CD4-positive, alpha-beta memory T cell (primary cell): Measurements from ENCODE around the gene ARMC3. TPM values are rescaled to one million over a fixed set of nuclear protein-coding genes. Genes with fewer than 3 reads are reported as not detected.
"Not testable (repeated sequence)": the region's sequence is repeated elsewhere in the genome, so short reads cannot be mapped to it uniquely, and the experiment has no call there.

Experiments
- CTCF ChIA-PET: fragments of 350-600 bp; sonication (Branson Sonifier 250); formaldehyde crosslinking; loops from one replicate; lab custom pipeline; 2021; ENCODE audit warnings: inconsistent platforms; ENCODE audit not compliant: partially characterized antibody; lab: Charles Lee
- POLR2A ChIA-PET: fragments of 350-600 bp; sonication (Branson Sonifier 250); formaldehyde crosslinking; loops from one replicate; lab custom pipeline; 2021; ENCODE audit not compliant: partially characterized antibody; lab: Charles Lee
- DNase-seq, 5 donors: peaks; one replicate each; pipeline versions ENCODE4 v3.0.0 to v3.0.0-alpha.2; 2020 to 2022; ENCODE audit warnings: mixed read lengths in 1 of 5
- H3K27ac ChIP-seq: one replicate; pipeline ENCODE4 v1.7.0; 2013; ENCODE audit warnings: low read depth, low read length
- H3K27me3 ChIP-seq: 2 replicates; pipeline ENCODE4 v1.7.0; 2013; ENCODE audit warnings: mild to moderate bottlenecking, low read length, moderate library complexity; ENCODE audit not compliant: insufficient read depth
- H3K36me3 ChIP-seq: 2 replicates; pipeline ENCODE4 v1.7.0; 2013; ENCODE audit warnings: mild to moderate bottlenecking, low read length, moderate library complexity; ENCODE audit not compliant: insufficient read depth
- H3K4me1 ChIP-seq: 2 replicates; pipeline ENCODE4 v1.7.0; 2013; ENCODE audit warnings: mild to moderate bottlenecking, low read length, moderate library complexity; ENCODE audit not compliant: insufficient read depth
- H3K4me3 ChIP-seq, 2 donors: one replicate each; pipeline ENCODE4 v1.7.0; 2013; ENCODE audit warnings: low read length in 2 of 2, mild to moderate bottlenecking in 1 of 2
- H3K9me3 ChIP-seq, 2 donors: one replicate each; pipeline ENCODE4 v1.7.0; 2013; ENCODE audit warnings: low read length in 2 of 2, control low read depth in 1 of 2; ENCODE audit not compliant: control insufficient read depth in 1 of 2
- H3K27ac Mint-ChIP-seq, 7 donors: one replicate each; pipeline ENCODE4 v1.8.0; 2020 to 2021; ENCODE audit warnings: mixed read lengths in 7 of 7, mild to moderate bottlenecking in 6 of 7, inconsistent platforms in 3 of 7, moderate library complexity in 3 of 7
- H3K27me3 Mint-ChIP-seq, 2 donors: one replicate each; pipeline ENCODE4 v1.8.0; 2020 to 2021; ENCODE audit warnings: mixed read lengths in 2 of 2
- H3K36me3 Mint-ChIP-seq, 2 donors: one replicate each; pipeline ENCODE4 v1.8.0; 2020 to 2021; ENCODE audit warnings: mixed read lengths in 2 of 2, inconsistent platforms in 1 of 2, mild to moderate bottlenecking in 1 of 2
- H3K4me1 Mint-ChIP-seq, 4 donors: one replicate each; pipeline ENCODE4 v1.8.0; 2020 to 2021; ENCODE audit warnings: mixed read lengths in 4 of 4, mild to moderate bottlenecking in 1 of 4
- H3K4me3 Mint-ChIP-seq, 8 donors: one replicate each; pipeline ENCODE4 v1.8.0; 2020 to 2021; ENCODE audit warnings: mixed read lengths in 8 of 8, mild to moderate bottlenecking in 7 of 8, moderate library complexity in 6 of 8, inconsistent platforms in 3 of 8
- H3K9me3 Mint-ChIP-seq, 8 donors: one replicate each; pipeline ENCODE4 v1.8.0; 2020 to 2021; ENCODE audit warnings: mixed read lengths in 8 of 8, mild to moderate bottlenecking in 5 of 8, inconsistent platforms in 3 of 8, moderate library complexity in 1 of 8
- intact Hi-C: fragments of 100-400 bp; cut with micrococcal nuclease; formaldehyde crosslinking; loops from one replicate; pipeline ENCODE4 v1.15.1; 2023
- polyA plus RNA-seq, 2 donors: library from polyadenylated mRNA; unstranded; fragments of 300-500 nt; fragmentation: Illumina TruSeq; gene quantifications; one replicate each; pipeline ENCODE4 v1.2.3, GENCODE V29; 2021
- total RNA-seq, 2 experiments: library from RNA; stranded (reverse); gene quantifications; one replicate each; pipeline ENCODE4 v1.2.3, GENCODE V29; 2021

ARMC3 gene
- total and polyA plus RNA-seq, 4 experiments from 2014 or later = not detected

DNA sequence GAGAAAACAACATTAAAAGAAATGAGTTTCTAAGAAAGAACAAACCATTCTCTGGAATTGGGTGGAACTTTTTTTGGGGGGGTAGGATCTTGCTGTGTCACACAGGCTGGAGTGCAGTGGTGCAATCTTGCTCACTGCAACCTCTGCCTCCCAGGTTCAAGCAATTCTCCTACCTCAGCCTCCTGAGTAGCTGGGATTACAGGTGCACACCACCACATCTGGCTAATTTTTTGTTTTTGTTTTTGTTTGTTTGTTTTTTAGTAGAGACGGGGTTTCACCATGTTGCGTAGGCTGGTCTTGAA, 136.9 kb downstream of the ARMC3 start:
- H3K27ac ChIP-seq, H3K27ac Mint-ChIP-seq, POLR2A ChIA-PET, H3K27me3 ChIP-seq, H3K4me1 ChIP-seq, CTCF ChIA-PET, DNase-seq, H3K36me3 Mint-ChIP-seq, H3K4me1 Mint-ChIP-seq, H3K36me3 ChIP-seq, H3K4me3 Mint-ChIP-seq, H3K9me3 Mint-ChIP-seq, H3K4me3 ChIP-seq, H3K9me3 ChIP-seq: not testable (repeated sequence)
- H3K27me3 Mint-ChIP-seq = peaks cover 12 to 19% of the 10 kb centered on the region in 2 donors
- intact Hi-C loops = loop anchor here (5.0 to 10.0 kb wide), 3 partner anchors 490 to 1052 kb away; no protein-coding TSS in a partner anchor

DNA sequence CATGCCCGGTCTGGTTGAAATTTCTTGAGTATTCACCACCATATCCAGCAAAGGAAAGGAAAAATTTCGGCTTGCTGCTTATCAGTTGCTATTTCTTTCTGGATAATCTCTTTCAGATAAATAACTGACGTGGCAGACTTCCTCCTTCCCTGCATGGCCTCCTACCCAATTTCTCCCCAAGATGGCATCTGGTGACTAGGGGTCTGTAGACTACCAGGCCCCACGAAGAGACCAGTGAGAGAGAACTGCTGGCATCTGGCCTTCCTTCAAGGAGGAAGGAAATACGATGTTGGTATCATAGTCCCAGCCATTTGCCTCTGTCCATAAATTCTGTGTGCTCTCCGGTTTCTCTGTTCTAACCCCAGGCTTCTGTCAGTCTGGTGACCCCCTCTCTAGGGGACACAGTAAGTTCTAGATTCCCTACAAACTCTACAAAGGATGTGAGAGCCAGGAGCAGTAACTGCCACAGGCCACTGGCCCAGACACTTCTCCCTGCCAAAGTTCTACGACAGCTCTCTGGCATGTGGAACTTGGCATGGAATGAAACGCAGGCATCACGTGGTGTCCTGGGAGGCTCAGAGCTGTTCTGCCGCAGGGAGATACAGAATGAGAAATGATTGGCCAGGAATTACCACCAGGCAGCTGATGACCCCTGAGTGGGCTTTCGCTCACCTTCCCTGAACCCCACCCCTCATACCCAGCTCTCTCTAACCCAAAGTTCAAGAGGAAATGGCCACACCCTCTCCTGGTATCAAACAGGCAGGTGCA, 137.5 kb downstream of the ARMC3 start:
- Histone ChIP-seq H3K27me3 (no peaks in the 10 kb centered on the region), H3K27ac (no peak overlapping the region), H3K4me1 (no peaks in the 10 kb centered on the region), H3K36me3 (no peaks in the 10 kb centered on the region), H3K4me3 (no peak overlapping the region), H3K9me3 (no peaks in the 10 kb centered on the region)
- ChIA-PET POLR2A (no interaction called here), CTCF (interaction anchor here (0.9 to 1.8 kb wide), 4 partner anchors 9 to 1071 kb away, joined by 3 to 7 read pairs (median 4); no protein-coding TSS in a partner anchor)
- H3K9me3 Mint-ChIP-seq = peaks cover 0 to 5% (median 0%) of the 10 kb centered on the region in 8 donors
- peaks cover 0 to 7% (median 2%) of the 10 kb centered on the region in 4 donors for H3K4me1 Mint-ChIP-seq
- H3K27ac Mint-ChIP-seq = no peak overlapping the region
- H3K36me3 Mint-ChIP-seq = no peaks in the 10 kb centered on the region
- DNase-seq = no peak
- H3K27me3 Mint-ChIP-seq = peaks cover 7 to 19% of the 10 kb centered on the region in 2 donors
- no peak overlapping the region for H3K4me3 Mint-ChIP-seq
- intact Hi-C loops = loop anchor here (5.0 to 10.0 kb wide), 3 partner anchors 491 to 1053 kb away; no protein-coding TSS in a partner anchor

- Mint-ChIP-seq H3K27me3 (peaks cover 4 to 15% of the 10 kb centered on the region in 2 donors), H3K9me3 (no peaks in the 10 kb centered on the region), H3K36me3 (no peaks in the 10 kb centered on the region), H3K4me1 (peaks cover 0 to 7% (median 1%) of the 10 kb centered on the region in 4 donors), H3K27ac (no peak overlapping the region), H3K4me3 (no peak overlapping the region)
- H3K36me3 ChIP-seq = no peaks in the 10 kb centered on the region
- ChIA-PET CTCF (no interaction called here), POLR2A (no interaction called here)
- H3K27me3 ChIP-seq = no peaks in the 10 kb centered on the region
- intact Hi-C loops = loop anchor here (5.0 to 10.0 kb wide), 3 partner anchors 493 to 1055 kb away; no protein-coding TSS in a partner anchor
- DNase-seq = no peak
- H3K4me3 ChIP-seq = no peak overlapping the region
- no peak overlapping the region for H3K27ac ChIP-seq
- no peaks in the 10 kb centered on the region for H3K9me3 ChIP-seq
- H3K4me1 ChIP-seq = no peaks in the 10 kb centered on the region
Observed at GRCh38 chr10:23067337-23067736, 139.5 kb downstream of the ARMC3 start.

DNA sequence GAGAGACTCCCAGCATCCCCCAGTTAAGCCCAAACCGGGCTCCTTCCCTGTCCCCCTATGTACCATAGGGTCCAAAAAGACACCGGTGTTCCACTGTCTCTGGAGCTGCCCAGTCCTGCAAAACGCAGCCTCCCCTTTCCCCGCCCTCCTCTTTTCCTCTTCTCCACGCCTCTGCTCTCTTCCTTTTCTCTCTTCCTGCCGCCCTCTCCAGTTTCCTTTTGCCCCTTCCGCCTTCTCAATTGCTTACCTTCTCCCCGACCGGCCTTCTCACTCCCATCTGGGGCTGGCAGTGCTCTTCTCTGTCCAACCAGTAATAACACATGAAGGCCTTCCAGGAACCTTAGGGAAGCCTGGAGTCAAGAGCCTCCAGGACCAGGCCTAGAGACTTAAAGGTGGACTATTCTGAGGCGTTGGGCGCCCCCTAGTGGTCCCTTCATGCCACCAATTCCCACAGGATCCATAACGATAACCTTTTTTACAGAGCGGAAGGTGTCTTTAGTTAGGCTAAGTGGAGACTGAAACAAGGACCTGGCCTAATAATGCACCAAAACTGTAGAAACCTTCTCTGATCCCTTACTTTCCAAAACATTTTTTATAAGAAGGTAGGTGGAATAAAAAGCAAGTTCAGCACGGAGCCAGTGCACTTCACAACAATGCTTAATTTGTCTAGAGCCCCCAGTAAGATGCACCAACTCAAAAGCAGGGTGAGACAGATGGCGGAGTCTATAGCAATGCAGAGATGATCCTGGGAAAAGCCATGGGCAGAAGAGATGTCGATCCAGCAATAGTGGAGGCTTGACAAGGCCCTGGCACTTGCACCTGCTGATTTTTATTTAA, 140.3 kb downstream of the ARMC3 start:
- Mint-ChIP-seq H3K27me3 (peaks cover 4 to 15% of the 10 kb centered on the region in 2 donors), H3K4me1 (peaks cover 0 to 7% (median 1%) of the 10 kb centered on the region in 4 donors), H3K4me3 (peak overlapping the region in 1 of 8 donors; percentile 10), H3K27ac (peak overlapping the region in 1 of 7 donors; percentile 41), H3K36me3 (no peaks in the 10 kb centered on the region), H3K9me3 (no peaks in the 10 kb centered on the region)
- H3K27ac ChIP-seq = no peak overlapping the region
- H3K27me3 ChIP-seq = no peaks in the 10 kb centered on the region
- DNase-seq = peak; percentile 43 to 51 (median 49)
- ChIA-PET POLR2A (no interaction called here), CTCF (interaction anchor here (0.8 to 0.9 kb wide), 2 partner anchors 9 to 1075 kb away, joined by 3 read pairs; no protein-coding TSS in a partner anchor)
- no peaks in the 10 kb centered on the region for H3K36me3 ChIP-seq
- no peak overlapping the region for H3K4me3 ChIP-seq
- H3K4me1 ChIP-seq = no peaks in the 10 kb centered on the region
- no peaks in the 10 kb centered on the region for H3K9me3 ChIP-seq
- intact Hi-C loops = loop anchor here (1.0 to 10.0 kb wide), 4 partner anchors 493 to 1079 kb away; no protein-coding TSS in a partner anchor

- CTCF ChIA-PET = interaction anchor here (0.8 to 0.9 kb wide), 3 partner anchors 8 to 1078 kb away, joined by 3 read pairs; no protein-coding TSS in a partner anchor
- POLR2A ChIA-PET = no interaction called here
- no peak overlapping the region for H3K27ac Mint-ChIP-seq
- intact Hi-C loops = loop anchor here (5.0 to 10.0 kb wide), 3 partner anchors 494 to 1057 kb away; no protein-coding TSS in a partner anchor
- Histone ChIP-seq H3K27ac (no peak overlapping the region), H3K27me3 (no peaks in the 10 kb centered on the region), H3K4me1 (no peaks in the 10 kb centered on the region), H3K36me3 (no peaks in the 10 kb centered on the region), H3K4me3 (no peak overlapping the region), H3K9me3 (no peaks in the 10 kb centered on the region)
- H3K4me1 Mint-ChIP-seq = peaks cover 0 to 7% (median 1%) of the 10 kb centered on the region in 4 donors
- no peak overlapping the region for H3K4me3 Mint-ChIP-seq
- no peaks in the 10 kb centered on the region for H3K9me3 Mint-ChIP-seq
- DNase-seq = no peak
- H3K36me3 Mint-ChIP-seq = no peaks in the 10 kb centered on the region
- peaks cover 2 to 14% of the 10 kb centered on the region in 2 donors for H3K27me3 Mint-ChIP-seq
Observed at GRCh38 chr10:23069019-23069815, 141.4 kb downstream of the ARMC3 start.

- intact Hi-C loops, H3K36me3 Mint-ChIP-seq, H3K4me1 Mint-ChIP-seq, H3K9me3 Mint-ChIP-seq, POLR2A ChIA-PET, H3K9me3 ChIP-seq, DNase-seq, H3K27ac ChIP-seq, H3K27me3 ChIP-seq, H3K36me3 ChIP-seq, H3K4me1 ChIP-seq, H3K4me3 Mint-ChIP-seq, H3K4me3 ChIP-seq: not testable (repeated sequence)
- Mint-ChIP-seq H3K27me3 (peaks cover 3 to 14% of the 10 kb centered on the region in 2 donors), H3K27ac (peak overlapping the region in 1 of 7 donors; percentile 25)
- CTCF ChIA-PET = interaction anchor here (1.8 kb wide), 1 partner anchor 1077 kb away, joined by 6 read pairs; no protein-coding TSS in a partner anchor
Observed at GRCh38 chr10:23070092-23070912, 142.4 kb downstream of the ARMC3 start.
